Natural killer cell (primary cell): ENCODE data around the gene RMI2. TPM values are rescaled to one million over a fixed set of nuclear protein-coding genes. Genes with fewer than 3 reads are reported as not detected.

Source experiments
- ATAC-seq, 3 donors: fragments of 150-1000 bp in 2 of 3; fragments of 200-7000 bp in 1 of 3; cut with Tn5 transposase; 1 replicate in 1 of 3; 2 replicates in 2 of 3; pipeline ENCODE4 v1.10.0; 2021; ENCODE audit warnings: mild to moderate bottlenecking in 2 of 3, moderate library complexity in 2 of 3
- DNase-seq, 2 donors: peaks; one replicate each; pipeline versions ENCODE4 v3.0.0 to v3.0.0-alpha.2; 2013 to 2021; ENCODE audit warnings: mixed read lengths in 1 of 2
- H3K27ac ChIP-seq: one replicate; pipeline ENCODE4 v1.5.1; 2013; ENCODE audit warnings: mild to moderate bottlenecking, low read length
- H3K27me3 ChIP-seq: one replicate; pipeline ENCODE4 v1.6.1; 2013; ENCODE audit warnings: low read length; ENCODE audit not compliant: control insufficient read depth, insufficient read depth
- H3K36me3 ChIP-seq: one replicate; pipeline ENCODE4 v1.6.1; 2013; ENCODE audit warnings: low read length; ENCODE audit not compliant: control insufficient read depth, insufficient read depth
- H3K4me1 ChIP-seq: one replicate; pipeline ENCODE4 v1.6.1; 2013; ENCODE audit warnings: low read length; ENCODE audit not compliant: control insufficient read depth, insufficient read depth
- H3K4me3 ChIP-seq: one replicate; pipeline ENCODE4 v1.5.1; 2013; ENCODE audit warnings: low read length
- H3K9me3 ChIP-seq: one replicate; pipeline ENCODE4 v1.6.1; 2013; ENCODE audit warnings: low read length; ENCODE audit not compliant: control insufficient read depth, insufficient read depth
- H3K27ac Mint-ChIP-seq, 2 donors: one replicate each; pipeline ENCODE4 v1.8.0; 2022; ENCODE audit warnings: mild to moderate bottlenecking in 2 of 2, mixed read lengths in 2 of 2, moderate library complexity in 1 of 2
- H3K27me3 Mint-ChIP-seq, 2 donors: one replicate each; pipeline ENCODE4 v1.8.0; 2022; ENCODE audit warnings: low read depth in 2 of 2, mixed read lengths in 2 of 2
- H3K36me3 Mint-ChIP-seq: one replicate; pipeline ENCODE4 v1.8.0; 2022; ENCODE audit warnings: mixed read lengths
- H3K4me1 Mint-ChIP-seq, 2 donors: one replicate each; pipeline ENCODE4 v1.8.0; 2022; ENCODE audit warnings: mixed read lengths in 2 of 2
- H3K4me3 Mint-ChIP-seq: one replicate; pipeline ENCODE4 v1.8.0; 2022; ENCODE audit warnings: mild to moderate bottlenecking, moderate library complexity, mixed read lengths
- H3K9me3 Mint-ChIP-seq, 2 donors: one replicate each; pipeline ENCODE4 v1.8.0; 2022; ENCODE audit warnings: mixed read lengths in 2 of 2
- CTCF ChIP-seq: fragments of 200-600 bp; IDR thresholded peaks from one replicate; pipeline ENCODE4 v1.8.0; 2022; ENCODE audit warnings: antibody characterized with exemption
- WGBS: methylation state at CpG from one replicate; pipeline ENCODE4 v1.1.7; 2013; ENCODE audit warnings: missing lambda C conversion rate; ENCODE audit not compliant: insufficient coverage; 5-methylcytosine and 5-hydroxymethylcytosine counted together
- intact Hi-C: fragments of 100-400 bp; cut with micrococcal nuclease; formaldehyde crosslinking; loops from one replicate; pipeline ENCODE4 v1.14.2; 2022
- total RNA-seq, 4 donors: library from RNA; stranded (reverse); fragments of 120-200 nt in 1 of 4; gene quantifications; one replicate each; pipeline versions ENCODE4 v1.2.3 to v1.2.4, GENCODE V29; 2013 to 2022

The RMI2 gene
- total RNA-seq, 3 donors from 2014 or later (not counting 1 experiment from before 2014, with no cell fraction given), result 0.83 to 1.1 (median 0.93) TPM

- intact Hi-C loops, result no loop called here
- DNase-seq (no peak), ATAC-seq (no peak)
- no peak for TF ChIP-seq CTCF
- Histone ChIP-seq H3K4me1 (peaks cover 27% of the 10 kb centered on the region), H3K9me3 (no peaks in the 10 kb centered on the region), H3K27me3 (no peaks in the 10 kb centered on the region), H3K36me3 (no peaks in the 10 kb centered on the region), H3K27ac (no peak overlapping the region), H3K4me3 (no peak overlapping the region)
- Mint-ChIP-seq H3K4me1 (peaks cover 11 to 21% of the 10 kb centered on the region in 2 donors), H3K27ac (no peak overlapping the region), H3K9me3 (no peaks in the 10 kb centered on the region), H3K36me3 (no peaks in the 10 kb centered on the region), H3K4me3 (no peak overlapping the region), H3K27me3 (peaks cover 5 to 8% of the 10 kb centered on the region in 2 donors)
- 76% methylated on average over 13 of the region's 13 CpGs for WGBS
These were observed 29.7 kb upstream of the RMI2 start for GRCh38 chr16:11315510-11315909.

GRCh38 chr16:11316331-11317015 lies 28.8 kb upstream of the RMI2 start:
- Mint-ChIP-seq H3K4me3 (no peak overlapping the region), H3K4me1 (peaks cover 4 to 13% of the 10 kb centered on the region in 2 donors), H3K36me3 (no peaks in the 10 kb centered on the region), H3K9me3 (no peaks in the 10 kb centered on the region), H3K27ac (no peak overlapping the region), H3K27me3 (peaks cover 5 to 8% of the 10 kb centered on the region in 2 donors)
- H3K4me3 ChIP-seq, result no peak overlapping the region
- DNase-seq, result no peak
- H3K36me3 ChIP-seq, result no peaks in the 10 kb centered on the region
- intact Hi-C loops, result no loop called here
- no peak for ATAC-seq
- TF ChIP-seq CTCF, result no peak
- H3K4me1 ChIP-seq, result peaks cover 18% of the 10 kb centered on the region
- WGBS, result 93% methylated on average over 22 of the region's 23 CpGs
- H3K27ac ChIP-seq, result no peak overlapping the region
- no peaks in the 10 kb centered on the region for H3K9me3 ChIP-seq
- H3K27me3 ChIP-seq, result no peaks in the 10 kb centered on the region

GRCh38 chr16:11318817-11319216 lies 26.4 kb upstream of the RMI2 start:
- ATAC-seq (no peak), DNase-seq (no peak)
- intact Hi-C loops, result no loop called here
- Mint-ChIP-seq H3K27me3 (peaks cover 6 to 8% of the 10 kb centered on the region in 2 donors), H3K4me1 (no peaks in the 10 kb centered on the region), H3K9me3 (no peaks in the 10 kb centered on the region), H3K4me3 (no peak overlapping the region), H3K36me3 (no peaks in the 10 kb centered on the region), H3K27ac (no peak overlapping the region)
- no peak for TF ChIP-seq CTCF
- Histone ChIP-seq H3K4me1 (no peaks in the 10 kb centered on the region), H3K4me3 (no peak overlapping the region), H3K27me3 (no peaks in the 10 kb centered on the region), H3K27ac (no peak overlapping the region), H3K9me3 (no peaks in the 10 kb centered on the region), H3K36me3 (no peaks in the 10 kb centered on the region)
- 95% methylated on average over 8 of the region's 8 CpGs for WGBS
